Loucy (cell line): Measurements from ENCODE around the gene SCNM1.

Source experiments
- H2AFZ ChIP-seq: fragments of 200-600 bp; sonication (generic); 2 replicates; pipeline ENCODE4 v1.6.0; 2016; ENCODE audit warnings: antibody characterized with exemption, mild to moderate bottlenecking, low read length, moderate library complexity
- H3F3A ChIP-seq: fragments of 200-600 bp; 2 replicates; pipeline ENCODE4 v1.6.0; 2016; ENCODE audit warnings: antibody characterized with exemption, low read depth, mild to moderate bottlenecking
- H3K27me3 ChIP-seq: fragments of 200-600 bp; sonication (generic); 2 replicates; pipeline ENCODE4 v1.6.1; 2014; ENCODE audit warnings: low read length, mild to moderate bottlenecking; ENCODE audit not compliant: insufficient read depth, poor library complexity, severe bottlenecking
- H3K36me3 ChIP-seq: fragments of 200-600 bp; sonication (generic); 2 replicates; pipeline ENCODE4 v1.6.1; 2016; ENCODE audit warnings: low read length; ENCODE audit not compliant: insufficient read depth
- H3K4me1 ChIP-seq: fragments of 200-600 bp; sonication (generic); 2 replicates; pipeline ENCODE4 v1.5.1; 2014; ENCODE audit warnings: low read length, mild to moderate bottlenecking; ENCODE audit not compliant: insufficient read depth, poor library complexity, severe bottlenecking
- H3K4me2 ChIP-seq: fragments of 200-600 bp; sonication (generic); 2 replicates; pipeline ENCODE4 v1.6.0; 2014; ENCODE audit warnings: antibody characterized with exemption, low read length, low read depth, mild to moderate bottlenecking; ENCODE audit not compliant: poor library complexity, severe bottlenecking
- H3K4me3 ChIP-seq: fragments of 200-600 bp; sonication (generic); 2 replicates; pipeline ENCODE4 v1.5.1; 2014; ENCODE audit warnings: low read length, mild to moderate bottlenecking, mixed read lengths; ENCODE audit not compliant: poor library complexity, severe bottlenecking
- H3K79me2 ChIP-seq: fragments of 200-600 bp; sonication (generic); 2 replicates; pipeline ENCODE4 v1.6.1; 2014; ENCODE audit warnings: low read length; ENCODE audit not compliant: insufficient read depth
- H3K9ac ChIP-seq: fragments of 200-600 bp; sonication (generic); 2 replicates; pipeline ENCODE4 v1.6.0; 2014; ENCODE audit warnings: mild to moderate bottlenecking, low read depth, low read length, moderate library complexity; ENCODE audit not compliant: poor library complexity, severe bottlenecking
- H3K9me2 ChIP-seq: fragments of 200-600 bp; sonication (generic); replicated peaks from 2 replicates; pipeline ENCODE4 v1.6.1; 2016; ENCODE audit warnings: low read depth, low read length, mixed read lengths
- H3K9me3 ChIP-seq: fragments of 200-600 bp; sonication (generic); 2 replicates; pipeline ENCODE4 v1.6.1; 2014; ENCODE audit warnings: mild to moderate bottlenecking, antibody characterized with exemption, low read length, low read depth; ENCODE audit not compliant: insufficient read depth
- H4K20me1 ChIP-seq: fragments of 200-600 bp; sonication (generic); 2 replicates; pipeline ENCODE4 v1.6.0; 2014; ENCODE audit warnings: antibody characterized with exemption, low read length, mild to moderate bottlenecking; ENCODE audit not compliant: insufficient read depth, poor library complexity, severe bottlenecking
- EZH2phosphoT487 ChIP-seq: fragments of 200-600 bp; IDR thresholded peaks from 2 replicates; pipeline ENCODE4 v1.6.1; 2018; ENCODE audit warnings: antibody characterized with exemption, mild to moderate bottlenecking, moderate library complexity, borderline replicate concordance
- TF ChIP-seq, protein P1 (sequence below): fragments of 200-600 bp; sonication (generic); conservative IDR thresholded peaks from 2 replicates; pipeline ENCODE4 v1.5.1; 2014; ENCODE audit warnings: mild to moderate bottlenecking, antibody characterized with exemption, low read length

The SCNM1 gene, protein sequence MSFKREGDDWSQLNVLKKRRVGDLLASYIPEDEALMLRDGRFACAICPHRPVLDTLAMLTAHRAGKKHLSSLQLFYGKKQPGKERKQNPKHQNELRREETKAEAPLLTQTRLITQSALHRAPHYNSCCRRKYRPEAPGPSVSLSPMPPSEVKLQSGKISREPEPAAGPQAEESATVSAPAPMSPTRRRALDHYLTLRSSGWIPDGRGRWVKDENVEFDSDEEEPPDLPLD

DNA sequence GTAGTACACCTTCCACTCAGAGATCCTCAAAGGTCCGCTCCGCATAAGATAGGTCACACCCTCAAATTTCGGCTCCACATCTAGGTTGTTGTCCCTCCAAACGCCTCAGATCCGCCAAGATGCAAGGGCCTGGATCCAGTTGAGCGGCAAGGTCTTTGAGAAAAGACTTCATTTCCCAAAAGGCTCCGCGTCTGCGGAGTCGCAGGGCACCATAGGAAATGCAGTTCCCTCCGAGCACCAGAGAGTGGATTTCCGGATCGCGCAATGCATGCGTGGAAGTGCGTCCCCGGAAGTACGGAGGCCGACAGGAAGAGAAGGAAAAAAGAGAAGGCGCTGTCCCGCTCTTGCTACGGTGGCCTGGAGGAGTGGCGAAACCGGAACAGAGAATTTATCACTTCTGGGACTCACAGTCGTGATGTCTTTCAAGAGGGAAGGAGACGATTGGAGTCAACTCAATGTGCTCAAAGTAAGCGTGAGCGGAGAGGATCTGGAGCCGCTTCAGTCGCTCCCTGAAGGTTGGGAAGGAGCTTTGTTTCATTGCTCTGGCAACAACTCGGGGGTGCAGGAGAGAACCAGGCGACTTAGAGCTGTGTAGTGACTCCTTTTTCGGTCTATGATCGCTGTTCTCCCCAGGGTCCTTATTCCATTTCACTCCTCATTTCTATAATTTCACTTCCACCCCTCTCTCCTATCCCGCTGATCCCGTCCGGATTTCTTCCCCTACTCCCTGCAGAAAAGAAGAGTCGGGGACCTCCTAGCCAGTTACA lies at the start of gene SCNM1, which contains the start of gene LYSMD1:
Gene SCNM1, plus strand, starts transcription at position 407 of the 767 bp plus-strand sequence. Its CDS starts 9 bp downstream, at position 416.
Gene LYSMD1, minus strand, starts transcription at position 165 of the 767 bp plus-strand sequence. CDS start 644 bp downstream, outside the sequence.
- Histone ChIP-seq H3K4me3 (peak within 1 kb of the TSS; percentile 93), H3K9me2 (no peaks in the 10 kb centered on the region), H3F3A (no peaks in the 10 kb centered on the region), H3K4me2 (peak within 1 kb of the TSS; percentile 98), H2AFZ (peak within 1 kb of the TSS; percentile 83), H3K9ac (peak within 1 kb of the TSS; percentile 84), H3K4me1 (peaks cover 21% of the 10 kb centered on the region), H3K36me3 (peaks cover 5% of the 10 kb centered on the region; the same call in 1 of the 2 replicates), H3K9me3 (no peaks in the 10 kb centered on the region), H3K79me2 (peaks cover 39% of the 10 kb centered on the region), H3K27me3 (no peaks in the 10 kb centered on the region), H4K20me1 (no peaks in the 10 kb centered on the region)
- no peak for TF ChIP-seq EZH2phosphoT487
- TF ChIP-seq, protein P1, sequence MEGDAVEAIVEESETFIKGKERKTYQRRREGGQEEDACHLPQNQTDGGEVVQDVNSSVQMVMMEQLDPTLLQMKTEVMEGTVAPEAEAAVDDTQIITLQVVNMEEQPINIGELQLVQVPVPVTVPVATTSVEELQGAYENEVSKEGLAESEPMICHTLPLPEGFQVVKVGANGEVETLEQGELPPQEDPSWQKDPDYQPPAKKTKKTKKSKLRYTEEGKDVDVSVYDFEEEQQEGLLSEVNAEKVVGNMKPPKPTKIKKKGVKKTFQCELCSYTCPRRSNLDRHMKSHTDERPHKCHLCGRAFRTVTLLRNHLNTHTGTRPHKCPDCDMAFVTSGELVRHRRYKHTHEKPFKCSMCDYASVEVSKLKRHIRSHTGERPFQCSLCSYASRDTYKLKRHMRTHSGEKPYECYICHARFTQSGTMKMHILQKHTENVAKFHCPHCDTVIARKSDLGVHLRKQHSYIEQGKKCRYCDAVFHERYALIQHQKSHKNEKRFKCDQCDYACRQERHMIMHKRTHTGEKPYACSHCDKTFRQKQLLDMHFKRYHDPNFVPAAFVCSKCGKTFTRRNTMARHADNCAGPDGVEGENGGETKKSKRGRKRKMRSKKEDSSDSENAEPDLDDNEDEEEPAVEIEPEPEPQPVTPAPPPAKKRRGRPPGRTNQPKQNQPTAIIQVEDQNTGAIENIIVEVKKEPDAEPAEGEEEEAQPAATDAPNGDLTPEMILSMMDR = no peak

DNA sequence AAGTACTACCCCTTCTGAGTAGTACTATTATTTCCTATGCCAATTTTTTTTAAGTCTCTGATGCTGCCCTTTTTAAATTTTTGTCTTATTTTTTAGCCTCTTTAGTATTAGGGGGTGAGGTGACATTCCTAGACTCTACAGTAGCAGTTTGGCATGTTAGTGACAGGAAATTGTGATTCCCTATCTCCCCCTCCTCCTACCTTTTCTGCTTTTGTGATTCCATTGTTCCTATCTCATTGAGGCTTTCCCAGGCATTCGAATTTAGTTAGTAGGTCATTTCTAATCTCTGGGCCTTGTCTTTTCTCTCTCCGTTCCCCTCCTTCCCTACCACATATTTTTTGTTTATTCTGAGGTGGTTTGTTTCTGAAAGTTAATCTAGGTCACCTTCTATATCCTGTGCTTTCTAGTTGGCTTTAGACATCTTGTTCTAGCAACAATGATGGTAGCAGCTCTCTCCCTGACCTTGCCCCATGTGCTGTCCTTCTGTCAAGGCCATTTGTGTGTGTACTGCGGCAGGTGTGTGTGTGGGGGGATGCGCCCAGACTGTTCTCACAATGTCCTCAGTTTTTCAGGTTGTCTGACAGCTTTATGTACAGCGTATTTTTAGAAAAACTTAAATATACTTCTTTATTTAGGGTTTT lies 41.1 kb upstream of the SCNM1 start:
- no peaks in the 10 kb centered on the region for H3K79me2 ChIP-seq
- no peaks in the 10 kb centered on the region for H3K4me1 ChIP-seq
- no peaks in the 10 kb centered on the region for H3K9me3 ChIP-seq
- no peak overlapping the region for H3K9ac ChIP-seq
- no peaks in the 10 kb centered on the region for H3K36me3 ChIP-seq
- no peak overlapping the region for H3K4me3 ChIP-seq
- no peak overlapping the region for H2AFZ ChIP-seq
- H3F3A ChIP-seq = no peaks in the 10 kb centered on the region
- H3K27me3 ChIP-seq = no peaks in the 10 kb centered on the region
- H3K4me2 ChIP-seq = no peak overlapping the region
- no peaks in the 10 kb centered on the region for H4K20me1 ChIP-seq
- H3K9me2 ChIP-seq = no peaks in the 10 kb centered on the region
- no peak for TF ChIP-seq EZH2phosphoT487
- TF ChIP-seq, protein P1 = no peak

DNA sequence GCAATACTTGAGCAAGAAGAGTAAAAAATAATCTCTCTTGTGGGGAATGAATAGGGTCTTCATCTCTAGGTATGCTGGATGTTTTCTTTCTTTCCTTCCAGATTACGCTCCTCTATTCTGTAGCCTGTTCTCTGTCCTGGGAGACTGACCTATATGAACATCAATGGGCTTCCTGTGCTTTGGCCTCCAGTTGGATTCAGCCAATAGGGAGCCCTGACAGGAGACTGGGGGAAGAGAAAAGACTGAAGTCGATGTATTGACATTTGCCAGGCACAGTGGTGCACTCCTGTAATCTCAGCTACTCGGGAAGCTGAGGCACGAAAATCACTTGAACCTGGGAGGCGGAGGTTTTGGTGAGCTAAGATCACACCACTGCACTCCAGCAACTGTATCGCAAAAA lies 37.1 kb upstream of the SCNM1 start:
- no peak overlapping the region for H2AFZ ChIP-seq

More for the DNA sequence above, 37.1 kb upstream of the SCNM1 start:
- H3K36me3 ChIP-seq = no peaks in the 10 kb centered on the region
- H3K4me1 ChIP-seq = no peaks in the 10 kb centered on the region
- H3K9ac ChIP-seq = no peak overlapping the region
- H3F3A ChIP-seq = no peaks in the 10 kb centered on the region
- H3K9me2 ChIP-seq = no peaks in the 10 kb centered on the region
- H3K4me2 ChIP-seq = no peak overlapping the region
- no peak for TF ChIP-seq EZH2phosphoT487
- TF ChIP-seq, protein P1 = no peak
- no peak overlapping the region for H3K4me3 ChIP-seq
- no peaks in the 10 kb centered on the region for H3K79me2 ChIP-seq
- no peaks in the 10 kb centered on the region for H3K27me3 ChIP-seq
- no peaks in the 10 kb centered on the region for H4K20me1 ChIP-seq
- H3K9me3 ChIP-seq = no peaks in the 10 kb centered on the region
